Mesothelial cell of epicardium (in vitro differentiated cells): Measurements from ENCODE around the gene PSMC3IP. TPM values are rescaled to one million over a fixed set of nuclear protein-coding genes. Genes with fewer than 3 reads are reported as not detected.

ENCODE experiments used
- DNase-seq, 2 experiments: peaks; one replicate each; pipeline ENCODE4 v3.0.0; 2021; ENCODE audit warnings: low spot score in 2 of 2; ENCODE audit not compliant: unreplicated experiment in 2 of 2
- H3K27ac Mint-ChIP-seq: 2 replicates; pipeline ENCODE4 v1.8.0; 2021; ENCODE audit warnings: mixed read lengths
- H3K27me3 Mint-ChIP-seq: 2 replicates; pipeline ENCODE4 v1.8.0; 2021; ENCODE audit warnings: low read depth, mixed read lengths
- H3K36me3 Mint-ChIP-seq: 2 replicates; pipeline ENCODE4 v1.8.0; 2021; ENCODE audit warnings: mixed read lengths
- H3K4me1 Mint-ChIP-seq: 2 replicates; pipeline ENCODE4 v1.8.0; 2021; ENCODE audit warnings: mixed read lengths
- H3K4me3 Mint-ChIP-seq: 2 replicates; pipeline ENCODE4 v1.8.0; 2021; ENCODE audit warnings: mild to moderate bottlenecking, moderate library complexity, mixed read lengths
- H3K9me3 Mint-ChIP-seq: 2 replicates; pipeline ENCODE4 v1.8.0; 2021; ENCODE audit warnings: mixed read lengths
- total RNA-seq: library from RNA; stranded (reverse); gene quantifications from 3 replicates; pipeline ENCODE4 v1.2.1, GENCODE V29; 2021
- TF ChIP-seq, protein P1 (sequence below): fragments of 200-600 bp; sonication (generic); IDR thresholded peaks from one replicate; pipeline ENCODE4 v1.5.0; 2021; ENCODE audit warnings: antibody characterized with exemption; ENCODE audit not compliant: unreplicated experiment

The PSMC3IP gene
- total RNA-seq, 1 donor from 2014 or later: 9.8 TPM

- Mint-ChIP-seq H3K9me3 (no peaks in the 10 kb centered on the region), H3K36me3 (peaks cover 19% of the 10 kb centered on the region), H3K27me3 (no peaks in the 10 kb centered on the region), H3K4me3 (peak overlapping the region; percentile 77), H3K4me1 (peaks cover 22% of the 10 kb centered on the region), H3K27ac (no peak overlapping the region)
- no peak for DNase-seq
- TF ChIP-seq, protein P1, sequence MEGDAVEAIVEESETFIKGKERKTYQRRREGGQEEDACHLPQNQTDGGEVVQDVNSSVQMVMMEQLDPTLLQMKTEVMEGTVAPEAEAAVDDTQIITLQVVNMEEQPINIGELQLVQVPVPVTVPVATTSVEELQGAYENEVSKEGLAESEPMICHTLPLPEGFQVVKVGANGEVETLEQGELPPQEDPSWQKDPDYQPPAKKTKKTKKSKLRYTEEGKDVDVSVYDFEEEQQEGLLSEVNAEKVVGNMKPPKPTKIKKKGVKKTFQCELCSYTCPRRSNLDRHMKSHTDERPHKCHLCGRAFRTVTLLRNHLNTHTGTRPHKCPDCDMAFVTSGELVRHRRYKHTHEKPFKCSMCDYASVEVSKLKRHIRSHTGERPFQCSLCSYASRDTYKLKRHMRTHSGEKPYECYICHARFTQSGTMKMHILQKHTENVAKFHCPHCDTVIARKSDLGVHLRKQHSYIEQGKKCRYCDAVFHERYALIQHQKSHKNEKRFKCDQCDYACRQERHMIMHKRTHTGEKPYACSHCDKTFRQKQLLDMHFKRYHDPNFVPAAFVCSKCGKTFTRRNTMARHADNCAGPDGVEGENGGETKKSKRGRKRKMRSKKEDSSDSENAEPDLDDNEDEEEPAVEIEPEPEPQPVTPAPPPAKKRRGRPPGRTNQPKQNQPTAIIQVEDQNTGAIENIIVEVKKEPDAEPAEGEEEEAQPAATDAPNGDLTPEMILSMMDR: no peak
These were observed 40.2 kb downstream of the PSMC3IP start for GRCh38 chr17:42537156-42537805.

GRCh38 chr17:42536372-42537155 is 41.0 kb downstream of the PSMC3IP start:
- H3K4me1 Mint-ChIP-seq: peaks cover 25% of the 10 kb centered on the region
- H3K9me3 Mint-ChIP-seq: no peaks in the 10 kb centered on the region
- H3K27me3 Mint-ChIP-seq: no peaks in the 10 kb centered on the region
- DNase-seq: peak; percentile 60 to 78
- H3K36me3 Mint-ChIP-seq: peaks cover 18% of the 10 kb centered on the region
- peak overlapping the region; percentile 77 for H3K4me3 Mint-ChIP-seq
- TF ChIP-seq, protein P1: no peak
- H3K27ac Mint-ChIP-seq: peak overlapping the region; percentile 82

DNA sequence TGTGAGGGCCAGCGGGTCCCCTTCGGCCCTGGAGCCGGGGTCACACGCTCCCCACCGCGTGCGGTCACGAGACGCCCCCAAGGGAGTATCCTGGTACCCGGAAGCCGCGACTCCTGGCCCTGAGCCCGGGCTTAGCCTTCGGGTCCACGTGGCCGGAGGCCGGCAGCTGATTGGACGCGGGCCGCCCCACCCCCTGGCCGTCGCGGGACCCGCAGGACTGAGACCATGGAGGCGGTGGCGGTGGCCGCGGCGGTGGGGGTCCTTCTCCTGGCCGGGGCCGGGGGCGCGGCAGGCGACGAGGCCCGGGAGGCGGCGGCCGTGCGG is 41.5 kb downstream of the PSMC3IP start, which contains the start of gene NAGLU:
Gene NAGLU, plus strand, starts transcription at position 194 of the 324 bp plus-strand sequence. Its CDS starts 32 bp downstream, at position 226.
- DNase-seq: peak; percentile 82 to 92
- Mint-ChIP-seq H3K4me3 (peak within 1 kb of the TSS; percentile 77), H3K36me3 (peaks cover 14% of the 10 kb centered on the region), H3K4me1 (peaks cover 30% of the 10 kb centered on the region), H3K27ac (peak within 1 kb of the TSS; percentile 94), H3K9me3 (no peaks in the 10 kb centered on the region), H3K27me3 (no peaks in the 10 kb centered on the region)
- TF ChIP-seq, protein P1: no peak

GRCh38 chr17:42535155-42536047 is 42.1 kb downstream of the PSMC3IP start:
- no peaks in the 10 kb centered on the region for H3K27me3 Mint-ChIP-seq
- H3K4me3 Mint-ChIP-seq: peak overlapping the region; percentile 74
- H3K9me3 Mint-ChIP-seq: no peaks in the 10 kb centered on the region
- H3K27ac Mint-ChIP-seq: peak overlapping the region; percentile 94
- DNase-seq: no peak
- peaks cover 34% of the 10 kb centered on the region for H3K4me1 Mint-ChIP-seq
- H3K36me3 Mint-ChIP-seq: peaks cover 8% of the 10 kb centered on the region
- TF ChIP-seq, protein P1: no peak
